Uterus (tissue), 2 donors: Measurements from ENCODE around the gene KITLG.

ENCODE experiments used
- CTCF ChIP-seq, 4 experiments: fragments of 200-600 bp in 2 of 4; fragments of 450-650 bp in 2 of 4; sonication (generic) in 2 of 4; IDR thresholded peaks; one replicate each; pipeline ENCODE4 v1.5.1; 2016 to 2019; ENCODE audit warnings: antibody characterized with exemption in 4 of 4, mild to moderate bottlenecking in 2 of 4, moderate library complexity in 1 of 4
- POLR2A ChIP-seq, 2 donors: fragments of 450-650 bp; IDR thresholded peaks; one replicate each; pipeline ENCODE4 v1.6.1; 2016; ENCODE audit warnings: antibody characterized with exemption in 2 of 2, mild to moderate bottlenecking in 1 of 2, moderate library complexity in 1 of 2

GRCh38 chr12:88453323-88453722 lies 126.9 kb downstream of the KITLG start:
- TF ChIP-seq CTCF (IDR thresholded peaks at IDR 0.05) (no peak), POLR2A (IDR thresholded peaks at IDR 0.05) (no peak)
